SU-DHL-6 (cell line): ENCODE results near the gene NOS1AP.

Experiments
- H2AFZ ChIP-seq: fragments of 200-600 bp; sonication (generic); 2 replicates; pipeline ENCODE4 v1.6.1; 2014; ENCODE audit warnings: low read depth, mild to moderate bottlenecking, moderate library complexity, mixed read lengths, antibody characterized with exemption, low read length; ENCODE audit not compliant: severe bottlenecking
- H3F3A ChIP-seq: fragments of 200-600 bp; shearing (Covaris generic); 2 replicates; pipeline ENCODE4 v1.6.0; 2016; ENCODE audit warnings: antibody characterized with exemption, mild to moderate bottlenecking; ENCODE audit not compliant: insufficient read depth
- H3K27ac ChIP-seq: fragments of 200-600 bp; sonication (generic); 2 replicates; pipeline ENCODE4 v1.5.1; 2016; ENCODE audit warnings: low read depth, mild to moderate bottlenecking, low read length, moderate library complexity, mixed read lengths
- H3K27me3 ChIP-seq: fragments of 200-600 bp; sonication (generic), shearing (Covaris generic); 2 replicates; pipeline ENCODE4 v1.6.0; 2014; ENCODE audit warnings: mild to moderate bottlenecking, low read length
- H3K36me3 ChIP-seq: fragments of 200-600 bp; sonication (generic); 2 replicates; pipeline ENCODE4 v1.6.1; 2014; ENCODE audit warnings: mild to moderate bottlenecking, low read length, mixed read lengths
- H3K4me2 ChIP-seq: fragments of 300-600, 200-600 bp; shearing (Covaris generic), sonication (generic); 2 replicates; pipeline ENCODE4 v1.6.0; 2014; ENCODE audit warnings: low read length, low read depth, mild to moderate bottlenecking; ENCODE audit not compliant: poor library complexity, severe bottlenecking
- H3K4me3 ChIP-seq: fragments of 200-600 bp; sonication (generic); 2 replicates; pipeline ENCODE4 v1.5.1; 2014; ENCODE audit warnings: antibody characterized with exemption, low read length, mild to moderate bottlenecking, mixed read lengths; ENCODE audit not compliant: insufficient read depth, poor library complexity, severe bottlenecking
- H3K79me2 ChIP-seq: fragments of 200-600 bp; sonication (generic); 2 replicates; pipeline ENCODE4 v1.6.1; 2014; ENCODE audit warnings: mild to moderate bottlenecking, low read length, moderate library complexity; ENCODE audit not compliant: insufficient read depth
- H3K9ac ChIP-seq: fragments of 200-600 bp; sonication (generic); 2 replicates; pipeline ENCODE4 v1.7.0; 2014; ENCODE audit warnings: mild to moderate bottlenecking, low read length
- H3K9me2 ChIP-seq: fragments of 200-600 bp; sonication (generic); replicated peaks from 2 replicates; pipeline ENCODE4 v1.6.1; 2014; ENCODE audit warnings: low read length; ENCODE audit not compliant: insufficient read depth
- H3K9me3 ChIP-seq: fragments of 200-600 bp; sonication (generic); 2 replicates; pipeline ENCODE4 v1.6.1; 2014; ENCODE audit warnings: low read length, mixed read lengths; ENCODE audit not compliant: insufficient read depth
- H4K20me1 ChIP-seq: fragments of 200-600 bp; sonication (generic); 2 replicates; pipeline ENCODE4 v1.6.1; 2014; ENCODE audit warnings: low read depth, mild to moderate bottlenecking, antibody characterized with exemption, low read length, moderate library complexity, mixed read lengths
- EZH2phosphoT487 ChIP-seq: fragments of 200-600 bp; sonication (generic), shearing (Covaris generic); conservative IDR thresholded peaks from 2 replicates; pipeline ENCODE4 v1.6.1; 2018; ENCODE audit warnings: mild to moderate bottlenecking, antibody characterized with exemption, low read length, moderate library complexity, mixed read lengths
- TF ChIP-seq, protein P1 (sequence below): fragments of 200-600 bp; sonication (generic); IDR thresholded peaks from one replicate; pipeline ENCODE4 v1.5.1; 2017; ENCODE audit warnings: antibody characterized with exemption, mild to moderate bottlenecking, low read length, moderate library complexity; ENCODE audit not compliant: insufficient read depth, poor library complexity, severe bottlenecking

Gene NOS1AP

DNA sequence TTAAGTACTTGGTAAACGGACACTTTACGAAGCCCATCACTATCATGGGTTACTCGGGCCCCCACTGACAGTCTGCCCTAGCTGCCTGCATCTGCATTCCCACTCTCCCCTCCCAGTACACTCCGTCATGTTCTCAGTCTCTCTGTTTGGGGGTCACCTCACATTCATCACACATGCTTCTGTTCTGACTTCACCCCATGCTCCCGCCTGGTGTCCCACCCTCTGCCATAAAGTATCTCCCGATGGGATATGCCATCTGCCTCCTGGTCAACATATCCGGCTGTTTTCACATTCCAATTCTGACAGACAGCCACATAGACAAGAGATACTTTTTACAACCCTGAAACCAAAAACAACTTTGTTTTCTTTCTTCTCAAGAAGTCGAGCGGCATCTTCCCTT, 46.9 kb upstream of the NOS1AP start:
- Histone ChIP-seq H3K9me2 (no peaks in the 10 kb centered on the region), H3K9me3 (no peaks in the 10 kb centered on the region), H3F3A (no peaks in the 10 kb centered on the region), H3K4me2 (no peak overlapping the region), H3K27ac (no peak overlapping the region), H3K4me3 (no peak overlapping the region), H2AFZ (no peak overlapping the region), H4K20me1 (no peaks in the 10 kb centered on the region), H3K36me3 (no peaks in the 10 kb centered on the region), H3K27me3 (no peaks in the 10 kb centered on the region), H3K9ac (no peak overlapping the region), H3K79me2 (no peaks in the 10 kb centered on the region)
- TF ChIP-seq, protein P1, sequence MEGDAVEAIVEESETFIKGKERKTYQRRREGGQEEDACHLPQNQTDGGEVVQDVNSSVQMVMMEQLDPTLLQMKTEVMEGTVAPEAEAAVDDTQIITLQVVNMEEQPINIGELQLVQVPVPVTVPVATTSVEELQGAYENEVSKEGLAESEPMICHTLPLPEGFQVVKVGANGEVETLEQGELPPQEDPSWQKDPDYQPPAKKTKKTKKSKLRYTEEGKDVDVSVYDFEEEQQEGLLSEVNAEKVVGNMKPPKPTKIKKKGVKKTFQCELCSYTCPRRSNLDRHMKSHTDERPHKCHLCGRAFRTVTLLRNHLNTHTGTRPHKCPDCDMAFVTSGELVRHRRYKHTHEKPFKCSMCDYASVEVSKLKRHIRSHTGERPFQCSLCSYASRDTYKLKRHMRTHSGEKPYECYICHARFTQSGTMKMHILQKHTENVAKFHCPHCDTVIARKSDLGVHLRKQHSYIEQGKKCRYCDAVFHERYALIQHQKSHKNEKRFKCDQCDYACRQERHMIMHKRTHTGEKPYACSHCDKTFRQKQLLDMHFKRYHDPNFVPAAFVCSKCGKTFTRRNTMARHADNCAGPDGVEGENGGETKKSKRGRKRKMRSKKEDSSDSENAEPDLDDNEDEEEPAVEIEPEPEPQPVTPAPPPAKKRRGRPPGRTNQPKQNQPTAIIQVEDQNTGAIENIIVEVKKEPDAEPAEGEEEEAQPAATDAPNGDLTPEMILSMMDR, result no peak
- no peak for TF ChIP-seq EZH2phosphoT487

DNA sequence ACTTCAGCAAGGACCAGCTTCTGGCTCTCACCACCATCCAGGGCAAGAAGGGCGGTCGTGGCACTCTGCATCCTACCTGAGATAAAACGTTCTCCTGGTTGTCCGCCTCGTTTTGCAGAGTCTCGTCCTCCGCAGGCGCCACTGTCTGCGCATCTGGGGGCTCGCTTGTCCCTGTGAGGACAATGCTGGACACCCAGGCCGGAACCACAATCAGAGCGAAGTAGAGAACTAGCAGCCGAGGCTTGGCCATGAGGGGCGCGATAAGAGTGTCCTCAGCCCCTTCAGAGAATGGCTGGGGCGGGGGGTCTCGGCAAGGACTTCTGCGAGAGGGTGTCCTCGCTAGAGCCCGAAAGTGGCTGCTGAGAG, 46.3 kb upstream of the NOS1AP start:
- no peaks in the 10 kb centered on the region for H4K20me1 ChIP-seq
- no peaks in the 10 kb centered on the region for H3K36me3 ChIP-seq
- H2AFZ ChIP-seq, result no peak overlapping the region
- no peaks in the 10 kb centered on the region for H3K79me2 ChIP-seq
- H3K9me3 ChIP-seq, result no peaks in the 10 kb centered on the region
- H3K27me3 ChIP-seq, result no peaks in the 10 kb centered on the region
- H3K9me2 ChIP-seq, result no peaks in the 10 kb centered on the region
- H3K9ac ChIP-seq, result no peak overlapping the region
- no peaks in the 10 kb centered on the region for H3F3A ChIP-seq
- no peak overlapping the region for H3K4me3 ChIP-seq
- no peak overlapping the region for H3K27ac ChIP-seq
- H3K4me2 ChIP-seq, result peak overlapping the region; percentile 59
- no peak for TF ChIP-seq EZH2phosphoT487
- TF ChIP-seq, protein P1, result no peak

DNA sequence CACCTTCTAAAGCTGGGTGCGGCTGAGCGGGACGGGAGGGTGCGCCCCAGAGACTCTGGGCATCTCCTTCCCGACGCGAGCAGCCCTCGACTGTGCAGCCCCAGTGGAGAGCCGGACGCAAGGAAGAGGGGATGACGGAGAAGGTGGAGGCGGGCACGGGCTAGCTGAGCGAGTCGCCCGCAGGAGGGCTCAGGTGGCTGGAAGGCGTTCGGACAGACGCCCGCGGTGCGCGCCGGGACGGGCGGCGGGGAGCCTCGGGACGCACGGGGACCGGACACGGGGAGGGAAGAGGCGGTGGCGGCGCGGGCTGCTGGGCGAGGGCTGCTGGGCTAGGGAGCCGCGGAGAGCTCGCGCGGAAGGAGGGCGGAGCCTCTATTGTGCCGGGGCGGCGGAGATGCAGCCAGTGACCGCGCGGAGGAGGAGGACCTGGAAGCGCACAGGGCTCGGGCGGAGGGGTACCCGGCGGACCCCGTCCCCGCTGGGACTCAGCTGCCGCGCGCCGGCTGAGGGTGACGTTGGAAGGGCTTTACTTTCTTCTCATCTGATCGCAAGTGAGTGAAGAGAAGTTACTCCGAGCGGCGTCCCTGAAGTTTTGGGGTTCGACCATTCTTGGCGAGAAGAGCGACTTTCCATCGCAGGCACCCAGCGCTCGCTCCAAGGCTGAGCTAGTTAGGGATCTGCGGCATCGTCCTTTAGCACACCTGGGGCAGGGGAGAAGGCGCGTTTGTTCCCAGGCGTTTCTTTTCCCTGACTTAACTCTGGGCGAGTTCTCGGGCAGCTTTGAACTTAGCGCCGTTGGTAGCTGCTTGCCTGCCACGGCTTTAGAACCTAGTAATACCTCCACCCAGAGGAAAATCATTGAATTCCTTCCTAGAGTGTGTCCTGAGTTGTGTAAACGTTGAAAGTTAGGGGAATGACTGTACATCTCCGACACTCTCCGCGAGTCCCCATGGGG, 45.7 kb upstream of the NOS1AP start, which contains the start of gene OLFML2B:
Gene OLFML2B, minus strand, starts transcription at position 323 of the 955 bp plus-strand sequence. CDS start 439 bp downstream, outside the sequence.
- H3F3A ChIP-seq, result no peaks in the 10 kb centered on the region
- H3K27me3 ChIP-seq, result no peaks in the 10 kb centered on the region
- no peaks in the 10 kb centered on the region for H3K9me2 ChIP-seq
- TF ChIP-seq, protein P1, result no peak
- no peak for TF ChIP-seq EZH2phosphoT487
- peak within 1 kb of the TSS; percentile 64 for H2AFZ ChIP-seq
- H4K20me1 ChIP-seq, result no peaks in the 10 kb centered on the region
- H3K4me2 ChIP-seq, result peak within 1 kb of the TSS; percentile 59
- H3K36me3 ChIP-seq, result no peaks in the 10 kb centered on the region
- peak within 1 kb of the TSS; percentile 23; the same call in 1 of the 2 replicates for H3K9ac ChIP-seq
- H3K79me2 ChIP-seq, result no peaks in the 10 kb centered on the region
- peak within 1 kb of the TSS; percentile 52 for H3K4me3 ChIP-seq
- no peaks in the 10 kb centered on the region for H3K9me3 ChIP-seq
- H3K27ac ChIP-seq, result no peak within 1 kb of the TSS
